ENCODE results near the gene PCSK2.

DNA sequence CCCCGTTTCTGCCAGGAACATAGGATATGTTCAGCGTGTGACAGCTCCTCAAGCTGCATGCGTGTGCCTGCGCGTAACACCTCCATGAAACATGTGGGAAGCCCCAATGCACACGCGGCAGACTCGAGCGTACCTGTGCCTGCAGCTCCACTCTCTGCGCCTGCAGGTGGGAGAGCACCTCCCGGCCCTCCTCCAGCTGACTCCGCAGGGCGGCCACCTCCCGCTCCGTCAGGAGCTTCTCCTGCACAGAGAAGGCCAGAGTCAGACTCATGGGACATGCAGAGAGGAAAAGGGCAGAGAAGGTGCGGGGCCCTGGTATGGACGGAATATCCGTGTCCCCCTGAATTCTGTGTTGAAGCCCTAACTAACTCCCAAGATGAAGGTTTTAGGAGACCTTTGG, 281.9 kb downstream of the PCSK2 start:
- TF ChIP-seq, protein P1, sequence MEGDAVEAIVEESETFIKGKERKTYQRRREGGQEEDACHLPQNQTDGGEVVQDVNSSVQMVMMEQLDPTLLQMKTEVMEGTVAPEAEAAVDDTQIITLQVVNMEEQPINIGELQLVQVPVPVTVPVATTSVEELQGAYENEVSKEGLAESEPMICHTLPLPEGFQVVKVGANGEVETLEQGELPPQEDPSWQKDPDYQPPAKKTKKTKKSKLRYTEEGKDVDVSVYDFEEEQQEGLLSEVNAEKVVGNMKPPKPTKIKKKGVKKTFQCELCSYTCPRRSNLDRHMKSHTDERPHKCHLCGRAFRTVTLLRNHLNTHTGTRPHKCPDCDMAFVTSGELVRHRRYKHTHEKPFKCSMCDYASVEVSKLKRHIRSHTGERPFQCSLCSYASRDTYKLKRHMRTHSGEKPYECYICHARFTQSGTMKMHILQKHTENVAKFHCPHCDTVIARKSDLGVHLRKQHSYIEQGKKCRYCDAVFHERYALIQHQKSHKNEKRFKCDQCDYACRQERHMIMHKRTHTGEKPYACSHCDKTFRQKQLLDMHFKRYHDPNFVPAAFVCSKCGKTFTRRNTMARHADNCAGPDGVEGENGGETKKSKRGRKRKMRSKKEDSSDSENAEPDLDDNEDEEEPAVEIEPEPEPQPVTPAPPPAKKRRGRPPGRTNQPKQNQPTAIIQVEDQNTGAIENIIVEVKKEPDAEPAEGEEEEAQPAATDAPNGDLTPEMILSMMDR (conservative IDR thresholded peaks at IDR 0.05 in 1 of 2, IDR thresholded peaks at IDR 0.05 in 1 of 2; ENCODE audit: extremely low read depth in 1 of 2, insufficient read depth in 1 of 2, low read depth in 1 of 2, low read length in 2 of 2): no peak
- TF ChIP-seq EZH2 (IDR thresholded peaks at IDR 0.05; ENCODE audit: borderline replicate concordance, low read length): no peak
